Endothelial cell of umbilical vein (primary cell): Measurements from ENCODE around the gene GGA1. TPM values are rescaled to one million over a fixed set of nuclear protein-coding genes. Genes with fewer than 3 reads are reported as not detected.

Experiments used
- BruUV-seq: library from RNA; stranded (reverse); fragments of 400-500 nt; replicated peaks from 2 replicates; lab custom pipeline; 2021; lab: Mats Ljungman, UMichigan
- CTCF ChIA-PET: fragments of 300-600, 350-600 bp; sonication (Branson Sonifier 250); formaldehyde crosslinking; loops from one replicate; lab custom pipeline; 2021; ENCODE audit warnings: antibody characterized with exemption, inconsistent platforms; lab: Charles Lee
- POLR2A ChIA-PET: fragments of 300-600, 350-600 bp; sonication (Branson Sonifier 250); formaldehyde crosslinking; loops from one replicate; lab custom pipeline; 2021; ENCODE audit warnings: antibody characterized with exemption, inconsistent platforms; lab: Charles Lee
- DNase-seq: peaks from one replicate; pipeline ENCODE4 v3.0.0-alpha.2; 2011; ENCODE audit warnings: low read depth, low spot score
- FAIRE-seq: peaks from 2 replicates; lab custom pipeline; 2011; peaks lifted over from hg19 to GRCh38; lab: Jason Lieb, UNC
- H2AFZ ChIP-seq: 2 replicates; pipeline ENCODE4 v1.6.0; 2012; ENCODE audit warnings: low read depth, low read length, control low read depth, inconsistent platforms
- H3K27ac ChIP-seq: 2 replicates; pipeline ENCODE4 v1.5.1; 2011; ENCODE audit warnings: low read depth, mild to moderate bottlenecking, control low read depth, low read length, moderate library complexity; ENCODE audit not compliant: insufficient read depth
- H3K27me3 ChIP-seq, 2 experiments: 2 replicates each; pipeline versions ENCODE4 v1.6.0 to v1.6.1; 2011; ENCODE audit warnings: low read length in 2 of 2, mixed read lengths in 1 of 2; ENCODE audit not compliant: control insufficient read depth in 2 of 2, insufficient read depth in 2 of 2
- H3K36me3 ChIP-seq, 2 experiments: 2 replicates in 1 of 2; 3 replicates in 1 of 2; pipeline ENCODE4 v1.5.1; 2011; ENCODE audit warnings: low read length in 2 of 2, mild to moderate bottlenecking in 1 of 2, moderate library complexity in 1 of 2; ENCODE audit not compliant: control insufficient read depth in 2 of 2, insufficient read depth in 2 of 2; ENCODE audit errors: extremely low read depth in 1 of 2
- H3K4me1 ChIP-seq: 3 replicates; pipeline ENCODE4 v1.5.1; 2011; ENCODE audit warnings: mild to moderate bottlenecking, low read length; ENCODE audit not compliant: control insufficient read depth, insufficient read depth; ENCODE audit errors: extremely low read depth
- H3K4me2 ChIP-seq: 2 replicates; pipeline ENCODE4 v1.6.1; 2011; ENCODE audit warnings: low read length, control low read depth, mixed read lengths; ENCODE audit not compliant: insufficient read depth
- H3K4me3 ChIP-seq, 3 experiments: fragments of 200-600 bp in 1 of 3; sonication (generic), shearing (Covaris generic) in 1 of 3; replicated peaks in 1 of 3; 2 replicates each; pipeline ENCODE4 v1.5.1; 2011 to 2016; ENCODE audit warnings: control low read depth in 3 of 3, low read length in 3 of 3, mild to moderate bottlenecking in 2 of 3, inconsistent platforms in 1 of 3, low read depth in 1 of 3, moderate library complexity in 1 of 3; ENCODE audit not compliant: insufficient read depth in 1 of 3
- H3K79me2 ChIP-seq: 2 replicates; pipeline ENCODE4 v1.6.0; 2012; ENCODE audit warnings: low read length, inconsistent platforms; ENCODE audit not compliant: control insufficient read depth, insufficient read depth
- H3K9ac ChIP-seq: replicated peaks from 2 replicates; pipeline ENCODE3; 2011; ENCODE audit warnings: low read length, control low read depth; ENCODE audit not compliant: insufficient read depth; ENCODE audit errors: extremely low read depth
- H3K9me1 ChIP-seq: replicated peaks from 3 replicates; pipeline ENCODE4 v1.6.0; 2011; ENCODE audit warnings: mild to moderate bottlenecking, low read length; ENCODE audit not compliant: control insufficient read depth, insufficient read depth; ENCODE audit errors: extremely low read depth
- H3K9me3 ChIP-seq: replicated peaks from 2 replicates; pipeline ENCODE4 v1.5.1; 2012; ENCODE audit warnings: low read length, inconsistent platforms; ENCODE audit not compliant: control insufficient read depth, insufficient read depth
- H4K20me1 ChIP-seq: replicated peaks from 2 replicates; pipeline ENCODE3; 2011; ENCODE audit warnings: mild to moderate bottlenecking, low read length; ENCODE audit not compliant: control insufficient read depth, insufficient read depth; ENCODE audit errors: extremely low read depth
- CTCF ChIP-seq, 2 donors: IDR thresholded peaks; 1 replicate in 1 of 2; 2 replicates in 1 of 2; pipeline ENCODE4 v1.5.1; 2011; ENCODE audit warnings: low read length in 2 of 2, mild to moderate bottlenecking in 2 of 2, moderate library complexity in 2 of 2, control low read depth in 1 of 2, inconsistent platforms in 1 of 2, low read depth in 1 of 2; ENCODE audit not compliant: insufficient read depth in 1 of 2; ENCODE audit errors: extremely low read depth in 1 of 2
- EZH2 ChIP-seq: IDR thresholded peaks from 2 replicates; pipeline ENCODE4 v1.6.1; 2012; ENCODE audit warnings: borderline replicate concordance, low read depth, mild to moderate bottlenecking, moderate library complexity, low read length, inconsistent platforms; ENCODE audit not compliant: severe bottlenecking
- FOS ChIP-seq: IDR thresholded peaks from 2 replicates; pipeline ENCODE4 v1.6.1; 2011; ENCODE audit warnings: mild to moderate bottlenecking, low read length, moderate library complexity, borderline replicate concordance; ENCODE audit not compliant: insufficient read depth
- GATA2 ChIP-seq: IDR thresholded peaks from 2 replicates; pipeline ENCODE4 v1.7.0; 2011; ENCODE audit warnings: low read depth, mild to moderate bottlenecking, moderate library complexity, mixed read lengths, low read length; ENCODE audit not compliant: insufficient read length, insufficient read depth
- JUN ChIP-seq: IDR thresholded peaks from 2 replicates; pipeline ENCODE4 v1.6.1; 2011; ENCODE audit warnings: borderline replicate concordance, low read depth; ENCODE audit not compliant: insufficient read length, insufficient read depth
- MAX ChIP-seq: IDR thresholded peaks from 2 replicates; pipeline ENCODE4 v1.6.1; 2011; ENCODE audit not compliant: insufficient read depth, insufficient read length
- MYC ChIP-seq: IDR thresholded peaks from one replicate; pipeline ENCODE4 v1.6.1; 2011; ENCODE audit warnings: mild to moderate bottlenecking, low read depth, low read length
- POLR2A ChIP-seq: IDR thresholded peaks from 2 replicates; pipeline ENCODE4 v1.6.1; 2012; ENCODE audit warnings: low read depth, mild to moderate bottlenecking, control low read depth, low read length
- POLR2AphosphoS5 ChIP-seq: IDR thresholded peaks from 2 replicates; pipeline ENCODE4 v1.6.1; 2012; ENCODE audit warnings: low read depth, mild to moderate bottlenecking, control low read depth, low read length, moderate library complexity; ENCODE audit not compliant: insufficient read depth
- dilution Hi-C: fragments of 300-500 bp; cut with MboI; formaldehyde crosslinking; loops from one replicate; pipeline ENCODE4 v1.15.0; 2019; ENCODE audit warnings: low sequenced_read_pairs; ENCODE audit not compliant: extremely low pct_ligation_motif_present
- intact Hi-C: fragments of 100-400 bp; cut with micrococcal nuclease; formaldehyde crosslinking; loops from one replicate; pipeline ENCODE4 v1.10.0; 2022
- polyA plus RNA-seq, 4 experiments: library from polyadenylated mRNA; depleted of rRNA in 3 of 4; stranded (reverse) in 3 of 4; unstranded in 1 of 4; fragments of >200 nt; gene quantifications; 2 replicates each; pipeline versions ENCODE4 v1.2.1 to v1.2.3, GENCODE V29; 2011 to 2012; ENCODE audit warnings: missing spikeins in 1 of 4
- total RNA-seq: library from RNA; stranded (reverse); gene quantifications from 2 replicates; pipeline ENCODE4 v1.2.3, GENCODE V29; 2021

The GGA1 gene
- total and polyA plus RNA-seq, 2 donors (not counting 3 experiments of a cell fraction or from before 2014, with no cell fraction given) = 54.1 to 67.5 TPM

GRCh38 chr22:37619991-37620390 is 11.4 kb downstream of the GGA1 start:
- DNase-seq (no peak), FAIRE-seq (no peak)
- Histone ChIP-seq H3K27me3 (no peaks in the 10 kb centered on the region), H3K36me3 (peaks cover 8 to 24% of the 10 kb centered on the region in 2 experiments), H3K9me1 (no peaks in the 10 kb centered on the region), H2AFZ (no peak overlapping the region), H3K4me1 (no peaks in the 10 kb centered on the region), H4K20me1 (no peaks in the 10 kb centered on the region), H3K4me2 (no peak overlapping the region), H3K9me3 (no peaks in the 10 kb centered on the region), H3K79me2 (no peaks in the 10 kb centered on the region), H3K4me3 (no peak overlapping the region), H3K27ac (no peak overlapping the region), H3K9ac (no peak overlapping the region)
- BruUV-seq = no TSS peak
- TF ChIP-seq POLR2A (no peak), EZH2 (no peak), MAX (no peak), JUN (no peak), FOS (no peak), GATA2 (no peak)
- CTCF ChIA-PET = interaction anchor here (1.1 to 5.0 kb wide), 5 partner anchors 11 to 243 kb away, joined by 3 to 16 read pairs (median 12); partner anchors contain the start of gene GGA1
- POLR2A ChIA-PET = no interaction called here
- dilution Hi-C loops = no loop called here
- intact Hi-C loops = no loop called here

- Histone ChIP-seq H3K36me3 (peaks cover 8 to 27% of the 10 kb centered on the region in 2 experiments), H3K9me1 (no peaks in the 10 kb centered on the region), H4K20me1 (no peaks in the 10 kb centered on the region), H3K79me2 (no peaks in the 10 kb centered on the region), H3K4me2 (no peak overlapping the region), H3K27me3 (no peaks in the 10 kb centered on the region), H3K9me3 (no peaks in the 10 kb centered on the region), H3K4me3 (no peak overlapping the region), H3K27ac (no peak overlapping the region), H3K9ac (no peak overlapping the region), H2AFZ (no peak overlapping the region), H3K4me1 (no peaks in the 10 kb centered on the region)
- intact Hi-C loops (no loop called here), dilution Hi-C loops (no loop called here)
- DNase-seq (no peak), FAIRE-seq (no peak)
- ChIA-PET CTCF (interaction anchor here (0.7 to 5.0 kb wide), 4 partner anchors 13 to 60 kb away, joined by 3 to 16 read pairs (median 4); no protein-coding TSS in a partner anchor), POLR2A (no interaction called here)
- TF ChIP-seq CTCF (IDR thresholded peaks at IDR 0.05; ENCODE audit: extremely low read depth in 1 of 2, insufficient read depth in 1 of 2, low read depth in 1 of 2, low read length in 2 of 2) (no peak), JUN (no peak), GATA2 (no peak), EZH2 (no peak), POLR2AphosphoS5 (no peak), FOS (no peak), MYC (no peak)
- BruUV-seq = no TSS peak
These were observed 12.8 kb downstream of the GGA1 start for GRCh38 chr22:37621352-37621860.
